Uterus (tissue), 4 donors: ENCODE measurements around the gene NEGR1. TPM values are rescaled to one million over a fixed set of nuclear protein-coding genes. Genes with fewer than 3 reads are reported as not detected.

ENCODE experiments used
- DNase-seq, 2 donors: peaks; one replicate each; pipeline ENCODE4 v3.0.0-alpha.2; 2019 to 2020
- H3K27ac ChIP-seq, 2 donors: fragments of 200-600 bp; sonication (generic); 1 replicate in 1 of 2; 2 replicates in 1 of 2; pipeline ENCODE4 v1.5.1; 2016 to 2018
- H3K27me3 ChIP-seq, 2 donors: fragments of 200-600 bp; sonication (generic); one replicate each; pipeline ENCODE4 v1.5.1; 2018 to 2019; ENCODE audit warnings: control low read depth in 1 of 2
- H3K36me3 ChIP-seq, 2 donors: fragments of 200-600 bp; sonication (generic); one replicate each; pipeline ENCODE4 v1.5.1; 2019; ENCODE audit warnings: control low read depth in 1 of 2
- H3K4me1 ChIP-seq, 2 donors: fragments of 200-600 bp; sonication (generic); one replicate each; pipeline ENCODE4 v1.5.1; 2018 to 2019; ENCODE audit warnings: control low read depth in 1 of 2
- H3K4me3 ChIP-seq, 2 donors: fragments of 200-600 bp; sonication (generic); 1 replicate in 1 of 2; 2 replicates in 1 of 2; pipeline ENCODE4 v1.5.1; 2018 to 2019; ENCODE audit warnings: mild to moderate bottlenecking in 1 of 2
- H3K9me3 ChIP-seq, 2 donors: fragments of 200-600 bp; sonication (generic); one replicate each; pipeline ENCODE4 v1.5.1; 2019; ENCODE audit warnings: control low read depth in 1 of 2
- CTCF ChIP-seq, 4 experiments: fragments of 200-600 bp in 2 of 4; fragments of 450-650 bp in 2 of 4; sonication (generic) in 2 of 4; IDR thresholded peaks; one replicate each; pipeline ENCODE4 v1.5.1; 2016 to 2019; ENCODE audit warnings: antibody characterized with exemption in 4 of 4, mild to moderate bottlenecking in 2 of 4, moderate library complexity in 1 of 4
- POLR2A ChIP-seq, 2 donors: fragments of 450-650 bp; IDR thresholded peaks; one replicate each; pipeline ENCODE4 v1.6.1; 2016; ENCODE audit warnings: antibody characterized with exemption in 2 of 2, mild to moderate bottlenecking in 1 of 2, moderate library complexity in 1 of 2
- intact Hi-C: fragments of 100-400 bp; cut with DNase I; formaldehyde crosslinking; loops from one replicate; pipeline ENCODE4 v1.15.1; 2023; ENCODE audit warnings: low total_unique reads
- total RNA-seq, 4 donors: library from RNA; depleted of rRNA in 3 of 4; stranded (reverse); fragments of >200 nt in 3 of 4; gene quantifications; one replicate each; pipeline versions ENCODE4 v1.1.0 to v1.2.4, GENCODE V29; 2014 to 2023
- donor health status: DM: yes; HTN: yes; CAD: no.

NEGR1 gene
- total RNA-seq, 4 donors from 2014 or later: 6.7 to 42.9 (median 33.3) TPM

DNA sequence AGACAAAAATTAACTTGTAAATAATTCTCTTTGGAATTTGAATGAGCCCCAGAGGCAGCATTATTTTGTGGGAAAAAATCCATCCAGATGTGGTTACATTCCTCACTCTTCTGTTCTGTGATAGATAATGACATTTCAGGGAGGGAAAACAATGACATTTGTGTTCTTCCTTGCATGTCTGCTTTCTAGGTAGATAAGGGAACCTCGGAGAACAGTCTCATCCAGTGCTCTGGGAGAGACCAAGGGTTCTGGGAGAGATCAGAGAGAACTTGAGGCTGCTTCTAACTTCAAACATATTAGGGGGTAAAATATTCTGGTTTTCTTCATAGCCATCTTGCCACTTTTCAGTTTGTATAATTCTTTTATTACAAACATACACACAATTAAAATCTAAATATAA lies 269.2 kb downstream of the NEGR1 start:
- no peaks in the 10 kb centered on the region for H3K4me1 ChIP-seq
- TF ChIP-seq POLR2A (IDR thresholded peaks at IDR 0.05) (no peak), CTCF (IDR thresholded peaks at IDR 0.05) (no peak)
- intact Hi-C loops: no loop called here
- no peaks in the 10 kb centered on the region for H3K36me3 ChIP-seq
- DNase-seq: no peak
- no peaks in the 10 kb centered on the region for H3K9me3 ChIP-seq
- H3K27ac ChIP-seq: no peak overlapping the region
- H3K27me3 ChIP-seq: no peaks in the 10 kb centered on the region
- H3K4me3 ChIP-seq: no peak overlapping the region

- Histone ChIP-seq H3K9me3 (no peaks in the 10 kb centered on the region), H3K36me3 (no peaks in the 10 kb centered on the region), H3K27me3 (no peaks in the 10 kb centered on the region), H3K4me3 (no peak overlapping the region), H3K27ac (no peak overlapping the region), H3K4me1 (no peaks in the 10 kb centered on the region)
- TF ChIP-seq POLR2A (IDR thresholded peaks at IDR 0.05): no peak
- no peak for TF ChIP-seq CTCF (IDR thresholded peaks at IDR 0.05)
- DNase-seq: no peak
- intact Hi-C loops: no loop called here
Observed at GRCh38 chr1:72011721-72012120, 270.6 kb downstream of the NEGR1 start.

- no peak for TF ChIP-seq POLR2A (IDR thresholded peaks at IDR 0.05)
- no peak for TF ChIP-seq CTCF (IDR thresholded peaks at IDR 0.05)
- no peak for DNase-seq
- no peaks in the 10 kb centered on the region for H3K4me1 ChIP-seq
- no peaks in the 10 kb centered on the region for H3K27me3 ChIP-seq
- no peak overlapping the region for H3K27ac ChIP-seq
- no peaks in the 10 kb centered on the region for H3K36me3 ChIP-seq
- H3K4me3 ChIP-seq: no peak overlapping the region
- no peaks in the 10 kb centered on the region for H3K9me3 ChIP-seq
- intact Hi-C loops: no loop called here
Observed at GRCh38 chr1:72010094-72010431, 272.3 kb downstream of the NEGR1 start.

- H3K4me3 ChIP-seq: no peak overlapping the region
- no peaks in the 10 kb centered on the region for H3K27me3 ChIP-seq
- no peak for DNase-seq
- no peaks in the 10 kb centered on the region for H3K36me3 ChIP-seq
- TF ChIP-seq CTCF (IDR thresholded peaks at IDR 0.05) (no peak), POLR2A (IDR thresholded peaks at IDR 0.05) (no peak)
- intact Hi-C loops: no loop called here
- H3K9me3 ChIP-seq: no peaks in the 10 kb centered on the region
- no peaks in the 10 kb centered on the region for H3K4me1 ChIP-seq
- no peak overlapping the region for H3K27ac ChIP-seq
Observed at GRCh38 chr1:72009173-72010093, 272.9 kb downstream of the NEGR1 start.

- H3K4me1 ChIP-seq: no peaks in the 10 kb centered on the region
- no peak for DNase-seq
- TF ChIP-seq CTCF (IDR thresholded peaks at IDR 0.05) (no peak), POLR2A (IDR thresholded peaks at IDR 0.05) (no peak)
- intact Hi-C loops: no loop called here
- no peaks in the 10 kb centered on the region for H3K36me3 ChIP-seq
- no peak overlapping the region for H3K27ac ChIP-seq
- H3K4me3 ChIP-seq: no peak overlapping the region
- no peaks in the 10 kb centered on the region for H3K9me3 ChIP-seq
- no peaks in the 10 kb centered on the region for H3K27me3 ChIP-seq
Observed at GRCh38 chr1:72007312-72007711, 275.0 kb downstream of the NEGR1 start.
